Cardiac fibroblast (primary cell): ENCODE measurements around the gene RGS7.
"Not testable (repeated sequence)": the region's sequence is repeated elsewhere in the genome, so short reads cannot be mapped to it uniquely, and the experiment has no call there.

ENCODE experiments used
- DNase-seq, 2 donors: peaks; one replicate each; pipeline versions ENCODE4 v3.0.0 to v3.0.0-alpha.2; 2010; ENCODE audit warnings: low read depth in 2 of 2
- H3K4me3 ChIP-seq, 2 donors: replicated peaks in 1 of 2; 1 replicate in 1 of 2; 2 replicates in 1 of 2; pipeline ENCODE4 v1.5.1; 2011; ENCODE audit warnings: low read depth in 2 of 2, low read length in 2 of 2, mild to moderate bottlenecking in 2 of 2, moderate library complexity in 1 of 2
- CTCF ChIP-seq: IDR thresholded peaks from one replicate; pipeline ENCODE4 v1.5.1; 2011; ENCODE audit warnings: low read depth, mild to moderate bottlenecking, low read length, inconsistent platforms

The RGS7 gene

GRCh38 chr1:240768979-240769378 lies 588.0 kb downstream of the RGS7 start:
- no peak overlapping the region for H3K4me3 ChIP-seq
- TF ChIP-seq CTCF: no peak
- DNase-seq: no peak

- TF ChIP-seq CTCF: no peak
- H3K4me3 ChIP-seq: no peak overlapping the region
- peak in 1 of 2 donors; percentile 22 for DNase-seq
Observed at GRCh38 chr1:240766831-240767230, 590.2 kb downstream of the RGS7 start.

- peak; percentile 43 to 70 for DNase-seq
- no peak overlapping the region for H3K4me3 ChIP-seq
- TF ChIP-seq CTCF: no peak
Observed at GRCh38 chr1:240765732-240766363, 591.2 kb downstream of the RGS7 start.

GRCh38 chr1:240763771-240764170 lies 593.2 kb downstream of the RGS7 start:
- no peak for TF ChIP-seq CTCF
- DNase-seq: no peak
- H3K4me3 ChIP-seq: no peak overlapping the region

GRCh38 chr1:240763095-240763494 lies 593.9 kb downstream of the RGS7 start:
- DNase-seq, H3K4me3 ChIP-seq: not testable (repeated sequence)

GRCh38 chr1:240762471-240762987 lies 594.5 kb downstream of the RGS7 start:
- not testable (repeated sequence) for DNase-seq, H3K4me3 ChIP-seq

- DNase-seq, H3K4me3 ChIP-seq: not testable (repeated sequence)
Observed at GRCh38 chr1:240758777-240759176, 598.2 kb downstream of the RGS7 start.

GRCh38 chr1:240758296-240758695 lies 598.7 kb downstream of the RGS7 start:
- TF ChIP-seq CTCF: no peak

More at GRCh38 chr1:240758296-240758695, 598.7 kb downstream of the RGS7 start:
- no peak for DNase-seq
- no peak overlapping the region for H3K4me3 ChIP-seq
